Activated CD8-positive, alpha-beta T cell treated with anti-CD3 and anti-CD28 coated beads for 36 hours (primary cell): Measurements from ENCODE around the gene DDX54. TPM values are rescaled to one million over a fixed set of nuclear protein-coding genes. Genes with fewer than 3 reads are reported as not detected.

Source experiments
- ATAC-seq: fragments of 200-7000 bp; cut with Tn5 transposase; one replicate; pipeline ENCODE4 v1.10.0; 2021; ENCODE audit warnings: mild to moderate bottlenecking, moderate library complexity
- CTCF ChIA-PET: fragments of 350-600 bp; sonication (Branson Sonifier 250); formaldehyde crosslinking; loops from one replicate; lab custom pipeline; 2021; ENCODE audit warnings: antibody characterized with exemption; lab: Charles Lee
- POLR2A ChIA-PET: fragments of 350-600 bp; sonication (Branson Sonifier 250); formaldehyde crosslinking; loops from one replicate; lab custom pipeline; 2021; ENCODE audit warnings: antibody characterized with exemption; lab: Charles Lee
- DNase-seq: peaks from one replicate; pipeline ENCODE4 v3.0.0-alpha.2; 2020
- H3K27ac Mint-ChIP-seq: one replicate; pipeline ENCODE4 v1.8.0; 2021; ENCODE audit warnings: mild to moderate bottlenecking, mixed read lengths
- H3K27me3 Mint-ChIP-seq: one replicate; pipeline ENCODE4 v1.8.0; 2021; ENCODE audit warnings: mixed read lengths
- H3K36me3 Mint-ChIP-seq: one replicate; pipeline ENCODE4 v1.8.0; 2021; ENCODE audit warnings: low read depth, mixed read lengths
- H3K4me1 Mint-ChIP-seq: one replicate; pipeline ENCODE4 v1.8.0; 2021; ENCODE audit warnings: low read depth, mixed read lengths
- H3K4me3 Mint-ChIP-seq: one replicate; pipeline ENCODE4 v1.8.0; 2021; ENCODE audit warnings: mild to moderate bottlenecking, moderate library complexity, mixed read lengths
- H3K9me3 Mint-ChIP-seq: one replicate; pipeline ENCODE4 v1.8.0; 2021; ENCODE audit warnings: mixed read lengths
- CTCF ChIP-seq: fragments of 200-600 bp; IDR thresholded peaks from one replicate; pipeline ENCODE4 v1.8.0; 2022; ENCODE audit warnings: antibody characterized with exemption, mild to moderate bottlenecking
- intact Hi-C: fragments of 100-400 bp; cut with micrococcal nuclease; formaldehyde crosslinking; loops from one replicate; pipeline ENCODE4 v1.10.0; 2022
- total RNA-seq, 2 experiments: library from RNA; stranded (reverse); gene quantifications; one replicate each; pipeline ENCODE4 v1.2.3, GENCODE V29; 2021

The DDX54 gene
- total RNA-seq, 2 experiments from 2014 or later = 112 to 133 TPM

GRCh38 chr12:113222730-113223531 is 37.7 kb upstream of the DDX54 start:
- CTCF ChIA-PET = interaction anchor here (0.8 to 4.6 kb wide), 6 partner anchors 10 to 35 kb away, joined by 3 to 23 read pairs (median 4); no protein-coding TSS in a partner anchor

GRCh38 chr12:113221997-113222729 is 36.9 kb upstream of the DDX54 start:
- POLR2A ChIA-PET = interaction anchor here (1.0 to 2.9 kb wide), 13 partner anchors 9 to 198 kb away, joined by 3 to 21 read pairs (median 5); partner anchors contain the start of genes DDX54 and RITA1
- no peak for TF ChIP-seq CTCF
- CTCF ChIA-PET = interaction anchor here (0.8 to 4.6 kb wide), 8 partner anchors 8 to 48 kb away, joined by 3 to 23 read pairs (median 4); no protein-coding TSS in a partner anchor
- Mint-ChIP-seq H3K9me3 (no peaks in the 10 kb centered on the region), H3K36me3 (peaks cover 5% of the 10 kb centered on the region), H3K27me3 (no peaks in the 10 kb centered on the region), H3K27ac (peak overlapping the region; percentile 88), H3K4me1 (peaks cover 33% of the 10 kb centered on the region), H3K4me3 (peak overlapping the region; percentile 95)
- DNase-seq (no peak), ATAC-seq (no peak)
- intact Hi-C loops = loop anchor here (2.0 kb wide), 1 partner anchor 13 kb away; no protein-coding TSS in a partner anchor

More at GRCh38 chr12:113222730-113223531, 37.7 kb upstream of the DDX54 start:
- TF ChIP-seq CTCF = no peak
- Mint-ChIP-seq H3K27me3 (no peaks in the 10 kb centered on the region), H3K36me3 (peaks cover 12% of the 10 kb centered on the region), H3K9me3 (no peaks in the 10 kb centered on the region), H3K4me3 (peak overlapping the region; percentile 95), H3K4me1 (peaks cover 25% of the 10 kb centered on the region), H3K27ac (peak overlapping the region; percentile 88)
- DNase-seq (peak; percentile 14), ATAC-seq (no peak)
- intact Hi-C loops = loop anchor here (2.0 kb wide), 1 partner anchor 14 kb away; no protein-coding TSS in a partner anchor
- POLR2A ChIA-PET = interaction anchor here (1.0 to 2.9 kb wide), 10 partner anchors 8 to 89 kb away, joined by 3 to 21 read pairs (median 6); partner anchors contain the start of genes DDX54 and RITA1

- peaks cover 35% of the 10 kb centered on the region for H3K4me1 Mint-ChIP-seq
- POLR2A ChIA-PET = interaction anchor here (1.0 to 2.9 kb wide), 13 partner anchors 8 to 197 kb away, joined by 3 to 21 read pairs (median 5); partner anchors contain the start of genes DDX54 and RITA1
- DNase-seq = peak; percentile 100
- no peak for TF ChIP-seq CTCF
- ATAC-seq = peak; percentile 96
- H3K27ac Mint-ChIP-seq = peak within 1 kb of the TSS; percentile 88
- intact Hi-C loops = no loop called here
- peak within 1 kb of the TSS; percentile 95 for H3K4me3 Mint-ChIP-seq
- no peaks in the 10 kb centered on the region for H3K27me3 Mint-ChIP-seq
- no peaks in the 10 kb centered on the region for H3K9me3 Mint-ChIP-seq
- H3K36me3 Mint-ChIP-seq = peaks cover 2% of the 10 kb centered on the region
- CTCF ChIA-PET = interaction anchor here (0.8 to 4.6 kb wide), 6 partner anchors 9 to 47 kb away, joined by 3 to 23 read pairs (median 4); no protein-coding TSS in a partner anchor
These were observed 36.1 kb upstream of the DDX54 start, which contains the start of gene TPCN1 for GRCh38 chr12:113221181-113221996. TPCN1 (plus strand) TSS chr12:113221464; CDS start chr12:113226853, 5,389 bp downstream.

GRCh38 chr12:113220593-113221180 is 35.4 kb upstream of the DDX54 start:
- peaks cover 2% of the 10 kb centered on the region for H3K36me3 Mint-ChIP-seq
- no peaks in the 10 kb centered on the region for H3K9me3 Mint-ChIP-seq
- intact Hi-C loops = no loop called here
- peak overlapping the region; percentile 95 for H3K4me3 Mint-ChIP-seq
- H3K27ac Mint-ChIP-seq = peak overlapping the region; percentile 88
- no peaks in the 10 kb centered on the region for H3K27me3 Mint-ChIP-seq
- peaks cover 35% of the 10 kb centered on the region for H3K4me1 Mint-ChIP-seq
- CTCF ChIA-PET = interaction anchor here (1.4 to 4.6 kb wide), 2 partner anchors 9 to 13 kb away, joined by 4 to 23 read pairs; no protein-coding TSS in a partner anchor
- DNase-seq (peak; percentile 25), ATAC-seq (no peak)
- TF ChIP-seq CTCF = no peak
- POLR2A ChIA-PET = interaction anchor here (0.7 to 2.9 kb wide), 10 partner anchors 8 to 87 kb away, joined by 3 to 21 read pairs (median 6); partner anchors contain the start of genes DDX54 and RITA1
